Common myeloid progenitor, CD34-positive (primary cell): ENCODE results near the gene CD37.
A peak's percentile ranks its signal among the peaks of the same experiment; 100 is the strongest.
"Not testable (repeated sequence)": the region's sequence is repeated elsewhere in the genome, so short reads cannot be mapped to it uniquely, and the experiment has no call there.

Source experiments
- CTCF ChIA-PET: fragments of 350-600 bp; sonication (Branson Sonifier 250); formaldehyde crosslinking; loops from one replicate; lab custom pipeline; 2021; ENCODE audit warnings: antibody characterized with exemption; lab: Charles Lee
- POLR2A ChIA-PET: fragments of 350-600 bp; sonication (Branson Sonifier 250); formaldehyde crosslinking; loops from one replicate; lab custom pipeline; 2021; ENCODE audit warnings: antibody characterized with exemption; lab: Charles Lee
- DNase-seq, 3 donors: peaks; one replicate each; pipeline versions ENCODE4 v3.0.0 to v3.0.0-alpha.2; 2013
- H3K27ac ChIP-seq, 2 experiments: 1 replicate in 1 of 2; 2 replicates in 1 of 2; pipeline ENCODE4 v1.7.0; 2013; ENCODE audit warnings: inconsistent platforms in 2 of 2, low read length in 2 of 2, mild to moderate bottlenecking in 2 of 2, low read depth in 1 of 2, moderate library complexity in 1 of 2; ENCODE audit not compliant: severe bottlenecking in 2 of 2, insufficient read depth in 1 of 2, poor library complexity in 1 of 2
- H3K27me3 ChIP-seq, 5 experiments: replicated peaks in 2 of 5; 1 replicate in 3 of 5; 2 replicates in 2 of 5; pipeline versions ENCODE4 v1.6.1 to v1.7.0; 2013; ENCODE audit warnings: low read length in 4 of 5, mild to moderate bottlenecking in 2 of 5, moderate library complexity in 2 of 5, inconsistent platforms in 1 of 5; ENCODE audit not compliant: insufficient read depth in 5 of 5, control insufficient read depth in 4 of 5
- H3K36me3 ChIP-seq, 4 experiments: 1 replicate in 2 of 4; 2 replicates in 2 of 4; pipeline versions ENCODE4 v1.6.1 to v1.7.0; 2013; ENCODE audit warnings: low read length in 3 of 4, control low read depth in 1 of 4, mild to moderate bottlenecking in 1 of 4; ENCODE audit not compliant: control insufficient read depth in 4 of 4, insufficient read depth in 4 of 4
- H3K4me1 ChIP-seq, 4 experiments: 1 replicate in 3 of 4; 2 replicates in 1 of 4; pipeline versions ENCODE4 v1.6.1 to v1.7.1; 2013; ENCODE audit warnings: low read length in 3 of 4, mild to moderate bottlenecking in 3 of 4, control low read depth in 1 of 4, inconsistent platforms in 1 of 4, moderate library complexity in 1 of 4; ENCODE audit not compliant: control insufficient read depth in 4 of 4, insufficient read depth in 4 of 4; ENCODE audit errors: control extremely low read depth in 1 of 4
- H3K4me3 ChIP-seq, 7 experiments: 1 replicate in 4 of 7; 2 replicates in 3 of 7; pipeline versions ENCODE4 v1.5.1 to v1.7.0; 2013; ENCODE audit warnings: mild to moderate bottlenecking in 7 of 7, low read length in 6 of 7, moderate library complexity in 6 of 7, inconsistent platforms in 2 of 7, low read depth in 2 of 7, control low read depth in 1 of 7; ENCODE audit not compliant: insufficient read depth in 4 of 7, control insufficient read depth in 1 of 7; ENCODE audit errors: extremely low read depth in 1 of 7
- H3K9me3 ChIP-seq, 5 experiments: 1 replicate in 4 of 5; 2 replicates in 1 of 5; pipeline versions ENCODE4 v1.6.1 to v1.7.1; 2013; ENCODE audit warnings: low read length in 4 of 5, mild to moderate bottlenecking in 2 of 5, inconsistent platforms in 1 of 5, low read depth in 1 of 5, moderate library complexity in 1 of 5; ENCODE audit not compliant: control insufficient read depth in 4 of 5, insufficient read depth in 2 of 5; ENCODE audit errors: control extremely low read depth in 1 of 5
- WGBS: methylation state at CpG from one replicate; pipeline ENCODE4 v1.1.5; 2013; ENCODE audit not compliant: insufficient coverage; 5-methylcytosine and 5-hydroxymethylcytosine counted together

Gene CD37

GRCh38 chr19:49363268-49364082 lies 28.3 kb downstream of the CD37 start, which contains the start of gene DKKL1:
Gene DKKL1, plus strand, starts transcription at chr19:49363877. Its CDS starts 122 bp downstream, at chr19:49363999.
- Histone ChIP-seq H3K4me1 (peaks cover 0 to 37% (median 23%) of the 10 kb centered on the region in 4 experiments), H3K27me3 (peaks cover 0 to 55% (median 16%) of the 10 kb centered on the region in 5 experiments), H3K4me3 (peak within 1 kb of the TSS in 5 of 7 experiments; percentile 26 to 64 (median 54)), H3K36me3 (no peaks in the 10 kb centered on the region), H3K9me3 (no peaks in the 10 kb centered on the region), H3K27ac (peak within 1 kb of the TSS in 1 of 2 experiments; percentile 61)
- peak; percentile 79 to 85 (median 84) for DNase-seq
- ChIA-PET POLR2A (no interaction called here), CTCF (no interaction called here)
- WGBS = 2% methylated on average over 37 of the region's 46 CpGs

- Histone ChIP-seq H3K27ac (peak overlapping the region in 1 of 2 experiments; percentile 14), H3K4me1 (peaks cover 0 to 37% (median 23%) of the 10 kb centered on the region in 4 experiments), H3K36me3 (no peaks in the 10 kb centered on the region), H3K4me3 (peak overlapping the region in 5 of 7 experiments; percentile 26 to 52 (median 51)), H3K27me3 (peaks cover 0 to 55% (median 16%) of the 10 kb centered on the region in 5 experiments), H3K9me3 (peaks cover 0 to 5% (median under 1%) of the 10 kb centered on the region in 5 experiments)
- POLR2A ChIA-PET = no interaction called here
- no peak for DNase-seq
- WGBS = 76% methylated on average over 25 of the region's 27 CpGs
- CTCF ChIA-PET = no interaction called here
Observed at GRCh38 chr19:49364083-49364737, 29.0 kb downstream of the CD37 start.

DNA sequence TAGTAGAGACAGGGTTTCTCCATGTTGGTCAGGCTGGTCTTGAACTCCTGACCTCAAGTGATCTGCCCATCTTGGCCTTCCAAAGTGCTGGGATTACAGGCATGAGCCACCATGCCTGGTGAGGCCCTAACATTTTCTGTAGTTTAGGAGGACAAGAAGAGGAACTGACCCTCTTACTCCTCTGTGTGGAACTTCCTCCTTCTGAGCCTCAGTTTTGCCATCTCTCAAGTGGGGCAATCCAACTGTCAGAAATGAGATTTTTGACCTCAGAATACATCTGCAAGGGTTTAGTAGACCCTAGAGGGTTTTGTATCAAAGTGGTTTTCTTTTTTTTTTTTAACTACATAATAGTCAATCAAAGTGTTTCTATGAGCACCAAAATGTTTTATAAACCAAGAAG lies 30.9 kb downstream of the CD37 start:
- Histone ChIP-seq H3K27me3 (peaks cover 0 to 48% (median 16%) of the 10 kb centered on the region in 5 experiments), H3K27ac (no peak overlapping the region), H3K4me3 (no peak overlapping the region), H3K4me1 (peaks cover 0 to 34% (median 22%) of the 10 kb centered on the region in 4 experiments), H3K9me3 (peaks cover 2 to 18% (median 12%) of the 10 kb centered on the region in 5 experiments), H3K36me3 (no peaks in the 10 kb centered on the region)
- ChIA-PET POLR2A (no interaction called here), CTCF (no interaction called here)
- DNase-seq = no peak

GRCh38 chr19:49368711-49369358 lies 33.6 kb downstream of the CD37 start:
- DNase-seq = peak in 2 of 3 donors; percentile 29 to 49
- H3K4me1 ChIP-seq = peaks cover 0 to 7% (median 5%) of the 10 kb centered on the region in 4 experiments
- no peaks in the 10 kb centered on the region for H3K36me3 ChIP-seq
- no peak overlapping the region for H3K27ac ChIP-seq
- ChIA-PET POLR2A (no interaction called here), CTCF (no interaction called here)
- peaks cover 2 to 18% (median 12%) of the 10 kb centered on the region in 5 experiments for H3K9me3 ChIP-seq
- 100% methylated on average over 1 of the region's 5 CpGs for WGBS
- H3K4me3 ChIP-seq = no peak overlapping the region
- peaks cover 0 to 21% (median 7%) of the 10 kb centered on the region in 5 experiments for H3K27me3 ChIP-seq

- ChIA-PET POLR2A (no interaction called here), CTCF (no interaction called here)
- Histone ChIP-seq H3K9me3 (peaks cover 2 to 18% (median 12%) of the 10 kb centered on the region in 5 experiments), H3K27ac (no peak overlapping the region), H3K27me3 (peaks cover 0 to 3% (median 1%) of the 10 kb centered on the region in 5 experiments), H3K36me3 (no peaks in the 10 kb centered on the region), H3K4me3 (no peak overlapping the region), H3K4me1 (no peaks in the 10 kb centered on the region)
- no peak for DNase-seq
- WGBS = 100% methylated on average over 1 of the region's 3 CpGs
Observed at GRCh38 chr19:49371184-49371583, 36.0 kb downstream of the CD37 start.

DNA sequence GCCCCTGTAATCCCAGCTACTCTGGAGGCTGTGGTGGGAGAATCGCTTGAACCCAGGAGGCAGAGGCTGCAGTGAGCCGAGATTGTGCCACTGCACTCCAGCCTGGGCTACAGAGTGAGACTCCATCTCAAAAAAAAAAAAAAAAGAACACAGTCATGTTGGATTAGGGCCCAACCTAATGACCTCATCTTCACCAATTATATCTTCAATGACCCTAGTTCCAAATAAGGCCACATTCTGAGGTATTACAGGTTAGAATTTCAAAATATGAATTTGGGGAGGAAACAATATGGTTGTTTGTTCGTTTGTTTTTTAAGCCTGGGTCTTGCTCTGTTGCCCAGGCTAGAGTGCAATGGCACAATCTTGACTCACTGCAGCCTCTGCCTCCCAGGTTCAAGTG lies 38.0 kb downstream of the CD37 start:
- POLR2A ChIA-PET, H3K4me3 ChIP-seq, DNase-seq, H3K36me3 ChIP-seq, H3K4me1 ChIP-seq, H3K27me3 ChIP-seq, H3K27ac ChIP-seq: not testable (repeated sequence)
- CTCF ChIA-PET = interaction anchor here (1.0 kb wide), 1 partner anchor 23 kb away, joined by 3 read pairs; no protein-coding TSS in a partner anchor
- WGBS = 100% methylated on average over 2 of the region's 3 CpGs
- H3K9me3 ChIP-seq = peaks cover 2 to 18% (median 12%) of the 10 kb centered on the region in 5 experiments
